Uterus (tissue), 4 donors: ENCODE data around the gene IPO11. TPM values are rescaled to one million over a fixed set of nuclear protein-coding genes. Genes with fewer than 3 reads are reported as not detected.

Source experiments
- DNase-seq, 2 donors: peaks; one replicate each; pipeline ENCODE4 v3.0.0-alpha.2; 2019 to 2020
- H3K27ac ChIP-seq, 2 donors: fragments of 200-600 bp; sonication (generic); 1 replicate in 1 of 2; 2 replicates in 1 of 2; pipeline ENCODE4 v1.5.1; 2016 to 2018
- H3K27me3 ChIP-seq, 2 donors: fragments of 200-600 bp; sonication (generic); one replicate each; pipeline ENCODE4 v1.5.1; 2018 to 2019; ENCODE audit warnings: control low read depth in 1 of 2
- H3K36me3 ChIP-seq, 2 donors: fragments of 200-600 bp; sonication (generic); one replicate each; pipeline ENCODE4 v1.5.1; 2019; ENCODE audit warnings: control low read depth in 1 of 2
- H3K4me1 ChIP-seq, 2 donors: fragments of 200-600 bp; sonication (generic); one replicate each; pipeline ENCODE4 v1.5.1; 2018 to 2019; ENCODE audit warnings: control low read depth in 1 of 2
- H3K4me3 ChIP-seq, 2 donors: fragments of 200-600 bp; sonication (generic); 1 replicate in 1 of 2; 2 replicates in 1 of 2; pipeline ENCODE4 v1.5.1; 2018 to 2019; ENCODE audit warnings: mild to moderate bottlenecking in 1 of 2
- H3K9me3 ChIP-seq, 2 donors: fragments of 200-600 bp; sonication (generic); one replicate each; pipeline ENCODE4 v1.5.1; 2019; ENCODE audit warnings: control low read depth in 1 of 2
- POLR2A ChIP-seq, 2 donors: fragments of 450-650 bp; IDR thresholded peaks; one replicate each; pipeline ENCODE4 v1.6.1; 2016; ENCODE audit warnings: antibody characterized with exemption in 2 of 2, mild to moderate bottlenecking in 1 of 2, moderate library complexity in 1 of 2
- intact Hi-C: fragments of 100-400 bp; cut with DNase I; formaldehyde crosslinking; loops from one replicate; pipeline ENCODE4 v1.15.1; 2023; ENCODE audit warnings: low total_unique reads
- total RNA-seq, 4 donors: library from RNA; depleted of rRNA in 3 of 4; stranded (reverse); fragments of >200 nt in 3 of 4; gene quantifications; one replicate each; pipeline versions ENCODE4 v1.1.0 to v1.2.4, GENCODE V29; 2014 to 2023
- TF ChIP-seq, protein P1 (sequence below), 4 experiments: fragments of 200-600 bp in 2 of 4; fragments of 450-650 bp in 2 of 4; sonication (generic) in 2 of 4; IDR thresholded peaks; one replicate each; pipeline ENCODE4 v1.5.1; 2016 to 2019; ENCODE audit warnings: antibody characterized with exemption in 4 of 4, mild to moderate bottlenecking in 2 of 4, moderate library complexity in 1 of 4
- donor health status: DM: yes; HTN: yes; CAD: no.

IPO11 gene
- total RNA-seq, 4 donors from 2014 or later, result 20.0 to 62.0 (median 45.3) TPM

DNA sequence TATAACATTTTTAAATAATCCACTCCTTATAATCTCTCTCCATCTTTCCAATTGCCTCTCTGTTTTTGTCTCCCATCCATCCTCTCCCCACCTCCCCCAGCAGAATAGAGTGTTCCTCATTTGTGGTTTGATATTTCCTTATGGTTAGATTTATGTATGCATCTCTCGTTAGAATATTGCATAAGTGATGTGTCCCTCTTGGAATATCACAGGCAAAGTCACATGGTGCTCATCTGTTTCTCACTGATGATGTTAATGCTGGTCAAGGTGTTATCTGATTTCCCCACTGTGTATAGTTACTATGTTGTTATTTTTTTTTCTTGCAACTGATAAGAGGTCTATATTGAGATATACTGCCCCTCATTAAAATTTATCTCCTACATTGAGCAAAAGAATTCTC lies 162.9 kb downstream of the IPO11 start:
- DNase-seq, result no peak
- intact Hi-C loops, result no loop called here
- H3K27me3 ChIP-seq, result no peaks in the 10 kb centered on the region
- H3K4me1 ChIP-seq, result no peaks in the 10 kb centered on the region
- no peaks in the 10 kb centered on the region for H3K36me3 ChIP-seq
- no peak overlapping the region for H3K4me3 ChIP-seq
- no peak overlapping the region for H3K27ac ChIP-seq
- TF ChIP-seq POLR2A (IDR thresholded peaks at IDR 0.05), result no peak
- TF ChIP-seq, protein P1, sequence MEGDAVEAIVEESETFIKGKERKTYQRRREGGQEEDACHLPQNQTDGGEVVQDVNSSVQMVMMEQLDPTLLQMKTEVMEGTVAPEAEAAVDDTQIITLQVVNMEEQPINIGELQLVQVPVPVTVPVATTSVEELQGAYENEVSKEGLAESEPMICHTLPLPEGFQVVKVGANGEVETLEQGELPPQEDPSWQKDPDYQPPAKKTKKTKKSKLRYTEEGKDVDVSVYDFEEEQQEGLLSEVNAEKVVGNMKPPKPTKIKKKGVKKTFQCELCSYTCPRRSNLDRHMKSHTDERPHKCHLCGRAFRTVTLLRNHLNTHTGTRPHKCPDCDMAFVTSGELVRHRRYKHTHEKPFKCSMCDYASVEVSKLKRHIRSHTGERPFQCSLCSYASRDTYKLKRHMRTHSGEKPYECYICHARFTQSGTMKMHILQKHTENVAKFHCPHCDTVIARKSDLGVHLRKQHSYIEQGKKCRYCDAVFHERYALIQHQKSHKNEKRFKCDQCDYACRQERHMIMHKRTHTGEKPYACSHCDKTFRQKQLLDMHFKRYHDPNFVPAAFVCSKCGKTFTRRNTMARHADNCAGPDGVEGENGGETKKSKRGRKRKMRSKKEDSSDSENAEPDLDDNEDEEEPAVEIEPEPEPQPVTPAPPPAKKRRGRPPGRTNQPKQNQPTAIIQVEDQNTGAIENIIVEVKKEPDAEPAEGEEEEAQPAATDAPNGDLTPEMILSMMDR (IDR thresholded peaks at IDR 0.05), result no peak
- no peaks in the 10 kb centered on the region for H3K9me3 ChIP-seq

DNA sequence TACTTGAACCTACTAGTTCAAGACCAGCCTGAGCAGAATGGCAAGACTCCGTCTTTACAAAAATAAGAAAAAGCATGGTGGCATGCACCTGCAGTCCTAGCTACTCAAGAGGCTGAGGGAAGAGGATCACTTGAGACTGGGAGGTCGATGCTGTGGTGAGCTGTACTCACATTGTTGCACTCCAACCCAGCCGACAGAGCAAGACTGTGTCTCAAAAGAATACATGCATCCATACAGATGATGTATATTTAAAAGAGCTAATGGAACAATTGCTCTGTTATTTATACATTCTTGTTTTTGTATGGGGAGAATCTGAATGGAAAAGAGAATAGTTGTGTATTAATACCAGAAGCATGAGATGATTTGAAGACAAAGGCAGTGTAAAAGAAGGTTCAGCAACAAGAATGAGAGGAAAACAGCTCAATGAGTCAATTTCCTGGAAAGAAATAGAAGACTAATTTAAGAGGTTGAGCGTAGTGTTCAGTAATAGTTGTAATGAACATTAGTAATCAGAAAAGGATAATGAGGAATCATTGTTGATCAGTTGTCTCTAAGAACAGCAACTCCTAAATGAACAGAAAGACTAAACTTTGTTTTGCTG lies 164.1 kb downstream of the IPO11 start:
- Histone ChIP-seq H3K27me3 (no peaks in the 10 kb centered on the region), H3K4me1 (no peaks in the 10 kb centered on the region), H3K9me3 (no peaks in the 10 kb centered on the region), H3K36me3 (no peaks in the 10 kb centered on the region), H3K27ac (no peak overlapping the region), H3K4me3 (no peak overlapping the region)
- TF ChIP-seq, protein P1 (IDR thresholded peaks at IDR 0.05), result no peak
- no peak for TF ChIP-seq POLR2A (IDR thresholded peaks at IDR 0.05)
- DNase-seq, result no peak
- intact Hi-C loops, result no loop called here

DNA sequence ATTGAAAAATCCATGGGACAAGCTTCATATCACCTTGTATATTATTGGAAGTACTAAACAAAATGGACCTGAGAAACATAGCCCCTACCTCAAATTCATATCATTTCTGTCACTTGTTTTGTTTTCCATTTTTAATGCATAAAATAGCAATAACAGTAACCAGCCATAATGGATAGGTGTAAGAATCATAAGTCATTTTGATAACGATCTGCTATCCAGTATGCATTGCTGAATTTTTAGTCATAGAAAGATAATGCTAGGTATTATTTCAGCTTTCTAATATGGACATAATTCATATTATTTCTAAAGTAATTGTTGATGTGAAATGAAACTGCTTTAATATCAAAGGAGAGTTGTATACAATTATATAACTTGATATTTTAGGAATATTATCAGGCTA lies 164.9 kb downstream of the IPO11 start:
- Histone ChIP-seq H3K27me3 (no peaks in the 10 kb centered on the region), H3K36me3 (no peaks in the 10 kb centered on the region), H3K4me1 (no peaks in the 10 kb centered on the region), H3K27ac (no peak overlapping the region), H3K9me3 (no peaks in the 10 kb centered on the region), H3K4me3 (no peak overlapping the region)
- intact Hi-C loops, result no loop called here
- TF ChIP-seq POLR2A (IDR thresholded peaks at IDR 0.05), result no peak
- TF ChIP-seq, protein P1 (IDR thresholded peaks at IDR 0.05), result no peak
- DNase-seq, result no peak

DNA sequence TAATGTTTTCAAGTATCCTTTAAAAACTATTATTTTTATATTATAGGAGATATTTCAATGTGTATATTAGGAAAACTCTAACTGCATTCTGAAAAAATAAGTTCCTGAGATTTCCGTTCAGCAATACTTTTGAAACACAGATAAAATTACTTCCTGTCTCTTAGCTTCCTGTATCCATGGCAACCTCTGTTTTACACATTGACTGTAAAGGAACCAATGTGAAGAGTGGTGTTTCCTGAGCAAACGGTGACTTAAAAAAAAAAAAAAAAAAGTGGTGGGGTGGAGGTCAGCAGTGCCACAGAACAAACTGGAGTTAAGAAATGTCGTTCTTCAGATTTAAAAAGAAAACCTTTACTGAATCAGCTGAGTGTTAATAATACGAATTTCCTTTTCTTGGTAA lies 166.0 kb downstream of the IPO11 start, which contains the start of gene LRRC70:
Gene LRRC70, plus strand, starts transcription at position 280 of the 400 bp plus-strand sequence. CDS start 620 bp downstream, outside the sequence.
- H3K4me3 ChIP-seq, result no peak within 1 kb of the TSS
- intact Hi-C loops, result no loop called here
- no peaks in the 10 kb centered on the region for H3K9me3 ChIP-seq
- TF ChIP-seq, protein P1 (IDR thresholded peaks at IDR 0.05), result no peak
- TF ChIP-seq POLR2A (IDR thresholded peaks at IDR 0.05), result peak in 1 of 2 donors; percentile 15
- H3K4me1 ChIP-seq, result no peaks in the 10 kb centered on the region
- H3K27me3 ChIP-seq, result no peaks in the 10 kb centered on the region
- DNase-seq, result no peak
- H3K36me3 ChIP-seq, result no peaks in the 10 kb centered on the region
- peak within 1 kb of the TSS in 1 of 2 donors; percentile 55 for H3K27ac ChIP-seq

DNA sequence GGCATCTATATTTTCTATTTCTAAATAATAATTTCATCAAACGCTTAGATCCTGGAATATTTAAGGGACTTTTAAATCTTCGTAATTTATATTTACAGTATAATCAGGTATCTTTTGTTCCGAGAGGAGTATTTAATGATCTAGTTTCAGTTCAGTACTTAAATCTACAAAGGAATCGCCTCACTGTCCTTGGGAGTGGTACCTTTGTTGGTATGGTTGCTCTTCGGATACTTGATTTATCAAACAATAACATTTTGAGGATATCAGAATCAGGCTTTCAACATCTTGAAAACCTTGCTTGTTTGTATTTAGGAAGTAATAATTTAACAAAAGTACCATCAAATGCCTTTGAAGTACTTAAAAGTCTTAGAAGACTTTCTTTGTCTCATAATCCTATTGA lies 167.2 kb downstream of the IPO11 start:
- no peaks in the 10 kb centered on the region for H3K4me1 ChIP-seq
- H3K4me3 ChIP-seq, result no peak overlapping the region
- TF ChIP-seq POLR2A (IDR thresholded peaks at IDR 0.05), result no peak
- TF ChIP-seq, protein P1 (IDR thresholded peaks at IDR 0.05), result no peak
- intact Hi-C loops, result no loop called here
- H3K36me3 ChIP-seq, result no peaks in the 10 kb centered on the region
- H3K27me3 ChIP-seq, result no peaks in the 10 kb centered on the region
- peak overlapping the region in 1 of 2 donors; percentile 55 for H3K27ac ChIP-seq
- no peaks in the 10 kb centered on the region for H3K9me3 ChIP-seq
- no peak for DNase-seq
